GM18858 (cell line): ENCODE results near the gene SLC7A6OS.
A peak's percentile ranks its signal among the peaks of the same experiment; 100 is the strongest.
"Not testable (repeated sequence)": the region's sequence is repeated elsewhere in the genome, so short reads cannot be mapped to it uniquely, and the experiment has no call there.

ENCODE experiments used
- ATAC-seq: cut with Tn5 transposase; IDR thresholded peaks from one replicate; pipeline ENCODE4 v1.9.1; 2021; ENCODE audit not compliant: unreplicated experiment

Gene SLC7A6OS

GRCh38 chr16:68299571-68300453, 10.9 kb downstream of the SLC7A6OS start:
- no peak for ATAC-seq

DNA sequence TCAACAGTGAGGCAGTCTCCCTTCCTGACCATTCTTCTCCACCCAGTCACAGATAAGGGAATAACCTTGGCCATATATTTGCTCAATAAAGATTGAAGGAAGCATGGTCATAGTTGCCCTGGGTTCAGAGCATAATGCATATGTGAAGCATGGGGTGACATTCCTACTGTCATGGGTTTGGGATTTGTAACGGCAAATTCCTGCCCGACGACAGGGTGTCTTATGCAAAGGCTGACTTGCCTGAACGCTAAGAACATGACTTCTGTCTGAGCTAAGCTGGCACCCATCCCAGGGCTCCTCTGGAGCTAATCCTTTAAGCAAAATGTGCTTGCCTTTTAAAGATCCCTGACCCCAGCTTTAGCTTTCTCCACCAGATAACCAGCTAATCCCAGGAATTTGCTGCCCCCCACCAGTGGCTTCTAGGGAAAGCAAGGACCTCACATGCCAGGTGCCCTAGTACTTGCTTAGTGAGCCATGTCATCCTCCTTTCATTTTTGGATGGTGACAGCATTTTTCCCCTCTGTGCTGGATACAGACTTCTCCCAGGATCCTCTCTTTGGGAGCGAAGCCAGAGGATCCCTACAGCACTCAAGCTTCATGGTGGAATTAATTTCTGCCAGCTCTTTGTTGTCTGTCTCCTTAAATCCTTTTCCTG, 11.7 kb downstream of the SLC7A6OS start:
- ATAC-seq: no peak

DNA sequence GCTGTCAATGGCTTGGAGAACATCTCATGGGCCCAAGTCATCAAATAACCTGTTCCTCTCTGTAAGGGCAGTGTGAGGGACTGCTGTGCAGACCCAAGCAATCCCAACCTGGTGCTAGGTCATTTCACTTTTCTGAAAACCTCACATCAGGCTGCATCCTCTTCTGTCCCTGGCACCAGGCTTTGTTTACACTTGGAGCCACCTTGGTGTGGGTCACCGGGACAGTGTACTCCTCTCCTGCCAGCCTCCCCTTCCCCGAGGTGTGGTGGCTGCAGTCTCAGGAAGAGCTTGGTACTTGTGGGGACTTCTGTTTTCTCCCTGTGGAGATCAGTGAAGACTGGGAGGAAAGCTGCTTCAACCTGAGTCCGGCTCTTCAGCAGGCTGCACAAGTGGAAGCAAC, 12.4 kb downstream of the SLC7A6OS start:
- no peak for ATAC-seq

GRCh38 chr16:68297908-68298307, 12.8 kb downstream of the SLC7A6OS start:
- ATAC-seq: no peak

DNA sequence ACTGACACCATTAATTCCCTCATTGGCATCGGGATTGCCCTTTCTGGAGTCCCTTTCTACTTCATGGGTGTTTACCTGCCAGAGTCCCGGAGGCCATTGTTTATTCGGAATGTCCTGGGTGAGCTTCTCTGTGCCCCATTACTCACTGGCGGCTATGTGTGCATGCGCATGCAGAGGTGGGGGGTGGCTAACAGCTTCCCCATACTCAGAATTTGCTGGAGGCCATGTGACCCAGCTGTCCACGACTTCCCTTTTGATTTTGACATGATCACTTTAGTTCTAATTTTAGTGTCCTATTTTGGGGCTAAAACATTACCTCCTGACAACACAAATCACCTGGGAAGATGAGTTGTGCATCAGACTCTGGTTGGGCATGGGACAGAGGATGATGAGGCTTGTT, 14.1 kb downstream of the SLC7A6OS start:
- no peak for ATAC-seq

GRCh38 chr16:68296291-68296690, 14.5 kb downstream of the SLC7A6OS start:
- ATAC-seq: no peak

DNA sequence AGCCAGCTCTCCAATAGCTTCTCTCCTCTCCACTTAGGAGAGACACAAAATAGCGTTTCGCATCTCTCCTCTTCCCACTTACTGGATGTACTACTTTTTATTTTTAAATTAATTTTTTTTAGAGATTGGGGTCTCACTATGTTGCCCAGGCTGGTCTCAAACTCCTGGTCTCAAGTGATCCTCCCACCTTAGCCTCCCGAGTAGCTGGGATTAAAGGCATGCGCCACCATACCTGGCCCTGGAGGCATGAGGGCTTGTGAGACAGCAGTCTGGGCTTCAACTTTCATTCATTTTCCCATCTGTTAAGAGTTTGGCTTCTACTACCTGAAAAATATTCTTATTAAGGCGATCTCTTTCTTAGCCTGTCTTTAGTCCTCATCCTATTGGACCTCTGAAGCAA, 18.3 kb downstream of the SLC7A6OS start:
- no peak for ATAC-seq

DNA sequence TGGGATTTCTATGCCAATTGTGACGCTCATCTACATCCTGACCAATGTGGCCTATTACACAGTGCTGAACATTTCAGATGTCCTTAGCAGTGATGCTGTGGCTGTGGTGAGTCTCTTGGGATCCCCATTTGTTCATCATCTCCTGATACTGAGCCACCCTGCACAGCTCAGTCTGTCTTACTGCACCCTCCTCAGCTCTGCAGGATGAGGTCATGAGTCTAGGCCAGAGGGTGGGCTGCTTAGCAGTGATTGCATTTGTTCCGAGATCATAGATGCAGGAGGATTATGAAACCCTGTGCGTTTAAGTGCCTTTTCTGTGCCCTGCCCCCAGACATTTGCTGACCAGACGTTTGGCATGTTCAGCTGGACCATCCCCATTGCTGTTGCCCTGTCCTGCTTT, 19.5 kb downstream of the SLC7A6OS start:
- ATAC-seq: no peak

GRCh38 chr16:68290450-68290849, 20.3 kb downstream of the SLC7A6OS start:
- ATAC-seq: no peak

DNA sequence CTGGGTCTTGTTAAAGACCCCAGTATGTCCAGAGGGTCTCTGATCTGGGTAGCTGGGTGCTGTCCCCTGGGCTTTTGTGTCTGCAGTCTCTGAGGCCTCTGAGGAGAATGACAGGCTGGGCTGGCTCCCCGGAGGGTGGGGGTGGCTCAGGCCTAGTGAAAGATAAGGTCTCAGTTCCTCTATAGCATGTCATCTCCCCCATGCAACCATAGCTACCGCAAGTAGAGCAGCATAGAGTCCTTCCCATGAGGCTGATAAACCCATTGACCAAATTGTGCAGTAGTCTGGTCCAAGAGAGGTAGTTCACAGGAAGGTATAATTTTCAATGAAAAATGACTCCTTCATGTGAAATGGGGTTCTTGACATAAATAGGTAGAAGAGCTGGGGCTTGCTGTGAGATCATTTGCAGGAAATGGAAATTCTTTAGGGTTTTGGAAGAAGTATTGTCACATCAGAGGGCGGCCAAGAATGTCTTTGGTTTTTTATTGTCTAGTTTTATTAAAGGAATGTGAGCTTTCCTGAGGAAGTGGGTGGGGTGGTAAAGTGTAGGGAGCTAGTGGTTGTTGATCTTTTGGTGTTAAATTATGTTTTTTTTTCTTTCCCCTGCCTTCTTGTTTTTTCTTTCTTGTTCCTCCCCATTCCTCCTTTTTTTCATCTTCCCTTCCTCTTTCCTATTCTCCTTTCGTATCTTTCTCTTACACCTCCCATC, 21.0 kb downstream of the SLC7A6OS start:
- peak; percentile 74 for ATAC-seq

DNA sequence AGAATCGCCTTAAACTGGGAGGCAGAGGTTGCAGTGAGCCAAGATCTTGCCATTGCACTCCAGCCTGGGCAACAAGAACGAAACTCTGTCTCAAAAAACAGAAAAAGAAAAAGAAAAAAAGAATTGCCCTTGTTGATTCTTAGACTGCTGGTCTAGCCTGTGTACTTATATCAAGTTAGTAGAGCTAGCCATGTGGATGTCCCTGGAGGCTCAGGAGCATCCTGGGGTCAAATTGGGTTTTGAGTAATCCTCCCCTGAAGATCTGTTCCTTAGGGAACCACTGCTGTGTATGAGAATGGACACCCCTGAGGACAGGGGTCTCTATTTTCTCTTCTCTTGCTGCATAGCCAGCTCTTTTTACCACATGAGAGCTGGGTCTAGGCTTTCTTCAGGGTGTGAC, 21.5 kb downstream of the SLC7A6OS start:
- ATAC-seq: no peak

DNA sequence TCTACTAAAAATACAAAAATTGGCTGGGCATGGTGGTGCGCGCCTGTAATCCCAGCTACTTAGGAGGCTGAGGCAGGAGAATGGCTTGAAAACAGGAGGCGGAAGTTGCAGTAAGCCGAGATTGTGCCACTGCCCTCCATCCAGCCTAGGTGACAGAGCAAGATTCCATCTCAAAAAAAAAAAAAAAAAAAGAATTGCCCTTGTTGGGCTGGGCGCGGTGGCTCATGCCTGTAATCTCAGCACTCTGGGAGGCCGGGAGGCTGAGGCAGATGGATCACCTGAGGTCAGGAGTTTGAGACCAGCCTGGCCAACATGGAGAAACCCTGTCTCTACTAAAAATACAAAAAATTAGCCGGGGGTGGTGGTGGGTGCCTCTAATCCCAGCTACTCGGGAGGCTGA, 21.9 kb downstream of the SLC7A6OS start:
- not testable (repeated sequence) for ATAC-seq

DNA sequence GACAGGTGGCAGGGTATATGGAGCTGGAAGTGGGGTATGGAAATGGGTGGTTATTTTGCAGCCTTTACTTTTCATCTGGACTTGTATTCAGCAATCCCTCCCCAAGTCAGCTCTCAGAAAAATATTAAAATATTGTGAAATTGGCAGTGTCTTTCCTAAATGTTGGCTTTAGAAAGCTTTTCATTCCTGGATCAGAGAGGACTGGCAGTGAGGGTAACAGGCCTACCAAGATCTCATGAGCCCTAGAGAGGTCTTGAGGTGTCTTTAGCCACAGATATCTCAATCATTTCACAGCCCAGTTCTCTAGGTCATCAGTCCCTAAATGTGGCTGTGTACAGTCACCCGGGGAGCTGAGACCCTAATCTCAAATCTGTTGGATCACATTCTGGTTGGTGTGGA, 22.5 kb downstream of the SLC7A6OS start:
- no peak for ATAC-seq

DNA sequence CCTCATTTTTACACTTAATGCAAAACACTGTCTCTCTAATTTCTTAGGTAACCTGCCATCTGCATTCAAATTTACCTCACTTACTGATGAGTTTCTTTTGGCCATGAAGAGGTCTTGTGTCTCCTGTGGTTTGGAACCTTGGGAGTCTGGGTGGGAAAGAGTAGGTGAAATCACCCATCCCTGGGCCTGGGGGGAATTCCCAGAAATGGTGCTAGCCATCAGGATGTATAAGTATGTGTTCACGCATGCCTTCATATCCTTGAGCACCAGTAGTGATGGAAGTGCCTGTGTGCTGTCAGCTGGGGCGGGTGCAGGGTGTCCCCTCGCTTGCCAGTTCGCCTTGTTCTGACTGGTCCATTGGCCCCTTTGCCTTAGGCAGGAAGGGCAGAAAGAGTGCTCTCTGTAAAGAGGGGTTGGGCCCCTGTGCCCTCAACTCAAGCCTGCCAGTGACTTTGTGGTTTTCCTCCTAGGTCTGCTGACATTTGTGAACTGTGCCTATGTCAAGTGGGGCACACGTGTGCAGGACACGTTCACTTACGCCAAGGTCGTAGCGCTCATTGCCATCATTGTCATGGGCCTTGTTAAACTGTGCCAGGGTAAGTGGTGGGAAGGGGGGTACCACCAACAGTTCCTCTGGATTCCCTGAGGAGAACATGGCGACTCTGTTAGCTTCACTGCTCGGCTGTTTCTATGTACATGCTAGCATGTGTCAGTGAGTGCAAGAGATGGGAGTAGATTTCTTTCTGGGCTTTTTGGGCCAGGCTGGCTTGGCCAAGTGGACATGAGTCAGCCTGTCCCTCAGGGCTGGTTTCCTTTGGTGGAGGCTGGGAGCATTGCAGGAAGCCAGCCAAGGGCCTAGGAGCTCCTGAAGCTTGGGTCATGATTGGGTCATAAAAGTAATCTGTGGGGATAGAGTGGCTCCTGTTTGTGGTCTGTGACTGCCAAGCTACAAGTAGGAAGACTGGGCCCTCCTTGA, 23.2 kb downstream of the SLC7A6OS start:
- no peak for ATAC-seq

GRCh38 chr16:68286153-68287074, 24.3 kb downstream of the SLC7A6OS start:
- no peak for ATAC-seq

DNA sequence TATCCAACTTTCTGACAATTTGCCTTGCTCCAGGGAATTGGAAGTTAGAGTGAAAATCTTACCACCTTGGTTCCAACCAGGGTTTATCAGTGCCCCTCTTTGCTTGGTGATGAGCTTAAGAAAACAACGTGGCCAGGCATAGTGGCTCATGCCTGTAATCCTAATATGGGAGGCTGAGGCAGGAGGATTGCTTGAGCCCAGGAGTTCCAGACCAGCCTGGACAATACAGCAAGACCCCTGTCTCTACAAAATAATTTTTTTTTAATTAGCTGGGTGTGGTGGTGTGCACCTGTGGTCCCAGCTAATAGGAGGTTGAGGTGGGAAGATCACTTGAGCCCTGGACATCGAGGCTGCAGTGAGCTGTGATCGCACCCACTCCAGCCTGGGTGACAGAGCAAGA, 25.1 kb downstream of the SLC7A6OS start:
- no peak for ATAC-seq

GRCh38 chr16:68284847-68285246, 25.9 kb downstream of the SLC7A6OS start:
- ATAC-seq: no peak

DNA sequence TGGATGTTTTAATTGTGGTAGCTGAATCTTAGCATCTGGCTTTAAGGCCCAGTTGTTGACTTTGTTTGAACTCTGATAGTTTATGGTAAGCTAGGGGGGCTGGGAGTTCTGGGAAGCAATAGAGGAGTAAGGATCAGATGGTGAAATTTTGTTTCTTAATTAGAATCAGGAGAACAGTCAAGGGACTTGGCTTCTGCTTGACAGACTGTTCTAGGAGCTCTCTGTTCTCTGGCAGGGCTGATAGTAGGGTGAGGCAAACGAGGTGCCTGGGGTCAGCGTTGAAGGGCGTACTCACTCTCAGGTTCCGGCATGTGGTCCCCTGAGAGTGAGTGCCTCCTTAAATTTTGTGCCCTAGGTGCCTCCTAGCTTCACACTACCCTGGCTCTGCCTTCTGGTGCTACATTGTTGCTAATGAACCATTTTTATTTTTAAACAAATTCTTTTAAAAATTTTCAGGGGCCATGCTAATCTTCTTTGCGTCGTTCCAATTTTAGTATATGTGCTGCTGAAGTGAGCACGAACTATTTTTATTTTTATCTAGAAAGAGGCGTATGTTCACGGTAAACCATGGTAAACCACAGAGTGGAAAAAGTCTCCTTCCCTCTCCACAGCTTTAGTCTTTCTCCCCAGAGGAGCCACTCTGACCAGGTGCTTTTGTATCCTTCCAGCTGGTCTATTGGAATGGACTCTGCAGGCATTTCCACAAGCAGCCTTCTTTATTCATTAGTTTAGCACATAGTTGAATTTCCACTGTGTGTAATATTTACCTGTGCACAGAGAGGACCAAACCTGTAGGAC, 26.7 kb downstream of the SLC7A6OS start:
- ATAC-seq: no peak

GRCh38 chr16:68283346-68283745, 27.4 kb downstream of the SLC7A6OS start:
- ATAC-seq: no peak
